K562 (cell line): Measurements from ENCODE around the gene XIRP1. TPM values are rescaled to one million over a fixed set of nuclear protein-coding genes. Genes with fewer than 3 reads are reported as not detected.

Experiments used
- ATAC-seq: fragments of 200-7000 bp; cut with Tn5 transposase; 3 replicates; pipeline ENCODE4 v1.9.1; 2020; ENCODE audit warnings: moderate library complexity
- BruUV-seq: library from RNA; stranded (reverse); fragments of 400-500 nt; replicated peaks from 2 replicates; lab custom pipeline; 2021; lab: Mats Ljungman, UMichigan
- CTCF ChIA-PET: fragments of 300-600 bp; formaldehyde crosslinking; extraction: SDS; loops from one replicate; lab custom pipeline; 2021; ENCODE audit warnings: low intra/inter-chr PET ratio; lab: Yijun Ruan, JAX
- POLR2A ChIA-PET: fragments of 300-600, 350-650 bp; sonication (Branson Sonifier 250); formaldehyde crosslinking; extraction: SDS; loops from one replicate; lab custom pipeline; 2021; ENCODE audit warnings: antibody characterized with exemption, inconsistent platforms; lab: Yijun Ruan, JAX
- DNase-seq, 4 experiments: peaks; one replicate each; pipeline versions ENCODE4 v3.0.0 to v3.0.0-alpha.2; 2011 to 2018; ENCODE audit warnings: low spot score in 3 of 4, mixed read lengths in 3 of 4; ENCODE audit errors: extremely low read depth in 1 of 4
- FAIRE-seq: peaks from 2 replicates; lab custom pipeline; 2011; peaks lifted over from hg19 to GRCh38; lab: Jason Lieb, UNC
- H2AFZ ChIP-seq: 2 replicates; pipeline ENCODE4 v1.6.0; 2011; ENCODE audit warnings: low read depth, low read length, control low read depth, inconsistent platforms
- H3K27ac ChIP-seq: fragments of 200-600 bp; 3 replicates; pipeline ENCODE4 v1.8.0; 2011; ENCODE audit warnings: low read depth, mild to moderate bottlenecking, control low read depth, inconsistent platforms, low read length, moderate library complexity, mixed read lengths; ENCODE audit errors: extremely low read depth
- H3K27me3 ChIP-seq, 2 experiments: fragments of 300-600 bp in 1 of 2; 2 replicates in 1 of 2; 3 replicates in 1 of 2; pipeline versions ENCODE4 v1.6.0 to v1.8.0; 2011; ENCODE audit warnings: inconsistent platforms in 2 of 2, low read length in 2 of 2, mild to moderate bottlenecking in 1 of 2, mixed read lengths in 1 of 2, moderate library complexity in 1 of 2; ENCODE audit not compliant: control insufficient read depth in 2 of 2, insufficient read depth in 2 of 2
- H3K36me3 ChIP-seq: fragments of 300-600 bp; 3 replicates; pipeline ENCODE4 v1.8.0; 2011; ENCODE audit warnings: mild to moderate bottlenecking, low read length, inconsistent platforms; ENCODE audit not compliant: control insufficient read depth, insufficient read depth
- H3K4me1 ChIP-seq, 2 experiments: fragments of 200-600 bp in 1 of 2; replicated peaks in 1 of 2; 2 replicates in 1 of 2; 3 replicates in 1 of 2; pipeline versions ENCODE4 v1.5.1 to v1.8.0; 2011; ENCODE audit warnings: inconsistent platforms in 2 of 2, low read length in 2 of 2, mild to moderate bottlenecking in 1 of 2, mixed read lengths in 1 of 2, moderate library complexity in 1 of 2; ENCODE audit not compliant: control insufficient read depth in 2 of 2, insufficient read depth in 2 of 2
- H3K4me2 ChIP-seq: 2 replicates; pipeline ENCODE4 v1.6.1; 2011; ENCODE audit warnings: low read length, control low read depth, inconsistent platforms, mixed read lengths; ENCODE audit not compliant: insufficient read depth
- H3K4me3 ChIP-seq: fragments of 200-600 bp; sonication (generic), shearing (Covaris generic); 2 replicates; pipeline ENCODE4 v1.5.1; 2016; ENCODE audit warnings: control low read depth, inconsistent platforms
- H3K79me2 ChIP-seq: fragments of 200-600 bp; 3 replicates; pipeline ENCODE4 v1.8.0; 2011; ENCODE audit warnings: low read length, inconsistent platforms; ENCODE audit not compliant: control insufficient read depth, insufficient read depth
- H3K9ac ChIP-seq, 2 experiments: 2 replicates each; pipeline versions ENCODE4 v1.6.0 to v1.6.1; 2011; ENCODE audit warnings: low read depth in 2 of 2, low read length in 2 of 2, control low read depth in 1 of 2, inconsistent platforms in 1 of 2, mild to moderate bottlenecking in 1 of 2, mixed read lengths in 1 of 2; ENCODE audit not compliant: insufficient read depth in 1 of 2
- H3K9me1 ChIP-seq: one replicate; pipeline ENCODE4 v1.6.0; 2011; ENCODE audit warnings: inconsistent platforms, mild to moderate bottlenecking, low read length, moderate library complexity; ENCODE audit not compliant: control insufficient read depth, insufficient read depth
- H3K9me3 ChIP-seq: replicated peaks from 2 replicates; pipeline ENCODE4 v1.5.1; 2011; ENCODE audit warnings: low read depth, low read length, inconsistent platforms; ENCODE audit not compliant: control insufficient read depth, insufficient read depth
- H4K20me1 ChIP-seq: replicated peaks from 2 replicates; pipeline ENCODE4 v1.6.1; 2011; ENCODE audit warnings: low read length, inconsistent platforms, mixed read lengths; ENCODE audit not compliant: control insufficient read depth, insufficient read depth
- BRD4 ChIP-seq: fragments of 200-600 bp; sonication (generic); IDR thresholded peaks from 2 replicates; pipeline ENCODE4 v1.6.1; 2017; ENCODE audit warnings: inconsistent platforms
- MAFG ChIP-seq: fragments of 450-650 bp; conservative IDR thresholded peaks from 2 replicates; pipeline ENCODE4 v1.6.1; 2016; ENCODE audit warnings: missing genetic modification characterization, missing compliant biosample characterization
- SMARCA4 ChIP-seq: fragments of 450-650 bp; IDR thresholded peaks from 2 replicates; pipeline ENCODE4 v1.6.1; 2016
- SMARCC2 ChIP-seq: fragments of 450-650 bp; IDR thresholded peaks from 2 replicates; pipeline ENCODE4 v1.6.1; 2017; ENCODE audit warnings: antibody characterized with exemption, moderate library complexity, mild to moderate bottlenecking, low read depth
- SOX6 ChIP-seq: fragments of 450-650 bp; IDR thresholded peaks from 2 replicates; pipeline ENCODE4 v1.6.1; 2014; ENCODE audit warnings: mild to moderate bottlenecking
- ZNF12 ChIP-seq: sonication (generic); formaldehyde crosslinking; IDR thresholded peaks from 2 replicates; pipeline ENCODE4 v1.4.0; 2020; ENCODE audit warnings: mild to moderate bottlenecking, missing genetic modification reagents
- ZNF282 ChIP-seq: sonication (generic); formaldehyde crosslinking; IDR thresholded peaks from 2 replicates; pipeline ENCODE4 v1.8.1; 2023; ENCODE audit warnings: missing genetic modification reagents
- WGBS: fragments of 100-300 bp; shearing (Covaris generic); methylation state at CpG from one replicate; pipeline ENCODE4 v1.1.6; 2016; ENCODE audit warnings: low coverage, mixed read lengths; ENCODE audit not compliant: insufficient coverage; ENCODE audit errors: missing lambda C conversion rate; 5-methylcytosine and 5-hydroxymethylcytosine counted together
- in situ Hi-C: fragments of 300-500 bp; cut with MboI; formaldehyde crosslinking; loops from 4 replicates; pipeline ENCODE4 v1.15.0; 2018; ENCODE audit warnings: inconsistent platforms, mixed read lengths
- intact Hi-C: fragments of 100-400 bp; cut with micrococcal nuclease; formaldehyde crosslinking; loops from 2 replicates; pipeline ENCODE4 v1.14.2; 2022
- polyA plus RNA-seq, 8 experiments: library from polyadenylated mRNA; depleted of rRNA in 4 of 8; stranded (reverse) in 5 of 8; unstranded in 3 of 8; fragments of >200 nt; fragmentation: Nextera tagmentation in 2 of 8; fragmentation: Illumina TruSeq in 1 of 8; extraction: Ambion mirVana in 2 of 8; extraction: Trizol in 1 of 8; gene quantifications; 2 replicates each; pipeline versions ENCODE4 v1.2.1 to v1.2.3, GENCODE V29; 2011 to 2014; ENCODE audit warnings: inconsistent platforms in 1 of 8, missing spikeins in 1 of 8
- total RNA-seq, 7 experiments: library from RNA; depleted of rRNA in 6 of 7; stranded (reverse); fragments of >200 nt in 6 of 7; fragmentation: Illumina TruSeq in 2 of 7; extraction: Trizol in 2 of 7; gene quantifications; 2 replicates each; pipeline versions ENCODE4 v1.2.1 to v1.2.3, GENCODE V29; 2011 to 2021; ENCODE audit warnings: low replicate concordance in 1 of 7
- TF ChIP-seq, protein P1 (sequence below): fragments of 450-650 bp; IDR thresholded peaks from 2 replicates; pipeline ENCODE4 v1.6.1; 2016
- TF ChIP-seq, protein P2 (sequence below): IDR thresholded peaks from 2 replicates; pipeline ENCODE4 v1.6.1; 2011; ENCODE audit warnings: borderline replicate concordance, low read depth, mild to moderate bottlenecking, moderate library complexity, low read length; ENCODE audit not compliant: insufficient read depth, poor library complexity, severe bottlenecking
- TF ChIP-seq, protein P3 (sequence below), 3 experiments: IDR thresholded peaks in 2 of 3; conservative IDR thresholded peaks in 1 of 3; 2 replicates each; pipeline ENCODE4 v1.5.1; 2011 to 2012; ENCODE audit warnings: low read length in 3 of 3, mild to moderate bottlenecking in 3 of 3, control low read depth in 2 of 3, improper control_type of control experiment in 1 of 3, inconsistent platforms in 1 of 3, low read depth in 1 of 3, mixed read lengths in 1 of 3, moderate library complexity in 1 of 3; ENCODE audit not compliant: insufficient read depth in 2 of 3
- TF ChIP-seq, protein P4 (sequence below): fragments of 450-650 bp; IDR thresholded peaks from 2 replicates; pipeline ENCODE4 v1.6.1; 2017; ENCODE audit warnings: mild to moderate bottlenecking, moderate library complexity

XIRP1 gene
- total and polyA plus RNA-seq, 9 of the 15 experiments (the other 6 are each of a cell fraction or from before 2014, with no cell fraction given): 0.03 to 0.27 (median 0.08) TPM; not detected in 3

DNA sequence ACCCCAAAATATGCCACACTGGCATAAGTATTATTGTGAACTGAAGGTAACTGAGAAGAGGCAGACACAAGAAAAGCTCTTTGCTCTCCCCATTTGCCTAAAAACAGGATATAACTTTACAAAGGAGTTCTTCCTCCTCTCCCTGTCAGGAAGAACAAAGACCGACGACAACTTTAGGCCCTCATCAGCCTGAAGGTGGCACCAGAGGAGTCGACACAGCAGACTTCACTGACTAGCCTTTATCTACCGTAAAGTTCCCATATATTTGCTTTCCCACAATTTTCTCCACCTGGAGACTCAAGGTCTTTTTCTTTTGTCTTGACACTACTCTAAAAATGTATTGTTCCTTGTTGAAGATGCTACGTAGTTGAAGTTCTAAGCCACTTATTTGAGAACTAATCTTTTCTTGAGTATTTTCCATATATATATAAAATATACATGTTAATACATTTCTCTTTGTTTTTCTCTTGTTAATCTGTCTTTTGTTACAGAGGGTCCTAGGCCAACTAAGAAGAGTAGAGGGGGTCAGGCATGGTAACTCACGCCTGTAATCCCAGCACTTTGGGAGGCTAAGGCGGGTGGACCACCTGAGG, 16.2 kb upstream of the XIRP1 start:
- H3K27me3 ChIP-seq: peaks cover 34 to 37% of the 10 kb centered on the region in 2 experiments
- H2AFZ ChIP-seq: peak overlapping the region; percentile 44; the same call in 1 of the 2 replicates
- peak; percentile 94 for FAIRE-seq
- H3K4me1 ChIP-seq: no peaks in the 10 kb centered on the region
- H3K9ac ChIP-seq: no peak overlapping the region
- peak; percentile 95 for ATAC-seq
- H3K4me3 ChIP-seq: no peak overlapping the region
- H3K79me2 ChIP-seq: no peaks in the 10 kb centered on the region
- peak; percentile 64 to 76 (median 70) for DNase-seq
- H3K4me2 ChIP-seq: no peak overlapping the region
- H4K20me1 ChIP-seq: no peaks in the 10 kb centered on the region
- H3K9me3 ChIP-seq: no peaks in the 10 kb centered on the region
- no peak overlapping the region for H3K27ac ChIP-seq
- H3K9me1 ChIP-seq: no peaks in the 10 kb centered on the region
- WGBS: 5% methylated on average over 7 of the region's 7 CpGs
- CTCF ChIA-PET: interaction anchor here (0.6 to 1.2 kb wide), 3 partner anchors 15 to 80 kb away, joined by 3 to 8 read pairs (median 3); no protein-coding TSS in a partner anchor
- in situ Hi-C loops (no loop called here), intact Hi-C loops (loop anchor here (1.0 to 5.0 kb wide), 3 partner anchors 80 to 169 kb away; no protein-coding TSS in a partner anchor)
- BruUV-seq: no TSS peak
- POLR2A ChIA-PET: no interaction called here
- H3K36me3 ChIP-seq: no peaks in the 10 kb centered on the region
- no peak for TF ChIP-seq SOX6
- TF ChIP-seq ZNF282 (CRISPR knock-in tag): no peak
- peak; percentile 20; the same call in 1 of the 2 replicates for TF ChIP-seq MAFG (tag)
- peak; percentile 30; the same call in 1 of the 2 replicates for TF ChIP-seq SMARCA4
- no peak for TF ChIP-seq ZNF12 (CRISPR knock-in tag)
- no peak for TF ChIP-seq BRD4
- TF ChIP-seq, protein P1, sequence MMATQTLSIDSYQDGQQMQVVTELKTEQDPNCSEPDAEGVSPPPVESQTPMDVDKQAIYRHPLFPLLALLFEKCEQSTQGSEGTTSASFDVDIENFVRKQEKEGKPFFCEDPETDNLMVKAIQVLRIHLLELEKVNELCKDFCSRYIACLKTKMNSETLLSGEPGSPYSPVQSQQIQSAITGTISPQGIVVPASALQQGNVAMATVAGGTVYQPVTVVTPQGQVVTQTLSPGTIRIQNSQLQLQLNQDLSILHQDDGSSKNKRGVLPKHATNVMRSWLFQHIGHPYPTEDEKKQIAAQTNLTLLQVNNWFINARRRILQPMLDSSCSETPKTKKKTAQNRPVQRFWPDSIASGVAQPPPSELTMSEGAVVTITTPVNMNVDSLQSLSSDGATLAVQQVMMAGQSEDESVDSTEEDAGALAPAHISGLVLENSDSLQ: peak; percentile 12; the same call in 1 of the 2 replicates
- TF ChIP-seq, protein P2, sequence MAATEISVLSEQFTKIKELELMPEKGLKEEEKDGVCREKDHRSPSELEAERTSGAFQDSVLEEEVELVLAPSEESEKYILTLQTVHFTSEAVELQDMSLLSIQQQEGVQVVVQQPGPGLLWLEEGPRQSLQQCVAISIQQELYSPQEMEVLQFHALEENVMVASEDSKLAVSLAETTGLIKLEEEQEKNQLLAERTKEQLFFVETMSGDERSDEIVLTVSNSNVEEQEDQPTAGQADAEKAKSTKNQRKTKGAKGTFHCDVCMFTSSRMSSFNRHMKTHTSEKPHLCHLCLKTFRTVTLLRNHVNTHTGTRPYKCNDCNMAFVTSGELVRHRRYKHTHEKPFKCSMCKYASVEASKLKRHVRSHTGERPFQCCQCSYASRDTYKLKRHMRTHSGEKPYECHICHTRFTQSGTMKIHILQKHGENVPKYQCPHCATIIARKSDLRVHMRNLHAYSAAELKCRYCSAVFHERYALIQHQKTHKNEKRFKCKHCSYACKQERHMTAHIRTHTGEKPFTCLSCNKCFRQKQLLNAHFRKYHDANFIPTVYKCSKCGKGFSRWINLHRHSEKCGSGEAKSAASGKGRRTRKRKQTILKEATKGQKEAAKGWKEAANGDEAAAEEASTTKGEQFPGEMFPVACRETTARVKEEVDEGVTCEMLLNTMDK: peak; percentile 76
- TF ChIP-seq, protein P3, sequence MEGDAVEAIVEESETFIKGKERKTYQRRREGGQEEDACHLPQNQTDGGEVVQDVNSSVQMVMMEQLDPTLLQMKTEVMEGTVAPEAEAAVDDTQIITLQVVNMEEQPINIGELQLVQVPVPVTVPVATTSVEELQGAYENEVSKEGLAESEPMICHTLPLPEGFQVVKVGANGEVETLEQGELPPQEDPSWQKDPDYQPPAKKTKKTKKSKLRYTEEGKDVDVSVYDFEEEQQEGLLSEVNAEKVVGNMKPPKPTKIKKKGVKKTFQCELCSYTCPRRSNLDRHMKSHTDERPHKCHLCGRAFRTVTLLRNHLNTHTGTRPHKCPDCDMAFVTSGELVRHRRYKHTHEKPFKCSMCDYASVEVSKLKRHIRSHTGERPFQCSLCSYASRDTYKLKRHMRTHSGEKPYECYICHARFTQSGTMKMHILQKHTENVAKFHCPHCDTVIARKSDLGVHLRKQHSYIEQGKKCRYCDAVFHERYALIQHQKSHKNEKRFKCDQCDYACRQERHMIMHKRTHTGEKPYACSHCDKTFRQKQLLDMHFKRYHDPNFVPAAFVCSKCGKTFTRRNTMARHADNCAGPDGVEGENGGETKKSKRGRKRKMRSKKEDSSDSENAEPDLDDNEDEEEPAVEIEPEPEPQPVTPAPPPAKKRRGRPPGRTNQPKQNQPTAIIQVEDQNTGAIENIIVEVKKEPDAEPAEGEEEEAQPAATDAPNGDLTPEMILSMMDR (IDR thresholded peaks at IDR 0.05 in 2 of 3, conservative IDR thresholded peaks at IDR 0.05 in 1 of 3; ENCODE audit: insufficient read depth in 2 of 3, low read depth in 1 of 3, low read length in 3 of 3): peak; percentile 71 to 88 (median 81)
- 0 out of 2 replicates have a peak, but pooled peaks have one; percentile 21 for TF ChIP-seq SMARCC2
- TF ChIP-seq, protein P4, sequence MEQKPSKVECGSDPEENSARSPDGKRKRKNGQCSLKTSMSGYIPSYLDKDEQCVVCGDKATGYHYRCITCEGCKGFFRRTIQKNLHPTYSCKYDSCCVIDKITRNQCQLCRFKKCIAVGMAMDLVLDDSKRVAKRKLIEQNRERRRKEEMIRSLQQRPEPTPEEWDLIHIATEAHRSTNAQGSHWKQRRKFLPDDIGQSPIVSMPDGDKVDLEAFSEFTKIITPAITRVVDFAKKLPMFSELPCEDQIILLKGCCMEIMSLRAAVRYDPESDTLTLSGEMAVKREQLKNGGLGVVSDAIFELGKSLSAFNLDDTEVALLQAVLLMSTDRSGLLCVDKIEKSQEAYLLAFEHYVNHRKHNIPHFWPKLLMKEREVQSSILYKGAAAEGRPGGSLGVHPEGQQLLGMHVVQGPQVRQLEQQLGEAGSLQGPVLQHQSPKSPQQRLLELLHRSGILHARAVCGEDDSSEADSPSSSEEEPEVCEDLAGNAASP: no peak
